Measurements from ENCODE around the gene EML3. TPM values are rescaled to one million over a fixed set of nuclear protein-coding genes. Genes with fewer than 3 reads are reported as not detected.
"Not testable (repeated sequence)": the region's sequence is repeated elsewhere in the genome, so short reads cannot be mapped to it uniquely, and the experiment has no call there.

EML3 gene
- total RNA-seq, 1 experiment from 2014 or later = 51.4 TPM

DNA sequence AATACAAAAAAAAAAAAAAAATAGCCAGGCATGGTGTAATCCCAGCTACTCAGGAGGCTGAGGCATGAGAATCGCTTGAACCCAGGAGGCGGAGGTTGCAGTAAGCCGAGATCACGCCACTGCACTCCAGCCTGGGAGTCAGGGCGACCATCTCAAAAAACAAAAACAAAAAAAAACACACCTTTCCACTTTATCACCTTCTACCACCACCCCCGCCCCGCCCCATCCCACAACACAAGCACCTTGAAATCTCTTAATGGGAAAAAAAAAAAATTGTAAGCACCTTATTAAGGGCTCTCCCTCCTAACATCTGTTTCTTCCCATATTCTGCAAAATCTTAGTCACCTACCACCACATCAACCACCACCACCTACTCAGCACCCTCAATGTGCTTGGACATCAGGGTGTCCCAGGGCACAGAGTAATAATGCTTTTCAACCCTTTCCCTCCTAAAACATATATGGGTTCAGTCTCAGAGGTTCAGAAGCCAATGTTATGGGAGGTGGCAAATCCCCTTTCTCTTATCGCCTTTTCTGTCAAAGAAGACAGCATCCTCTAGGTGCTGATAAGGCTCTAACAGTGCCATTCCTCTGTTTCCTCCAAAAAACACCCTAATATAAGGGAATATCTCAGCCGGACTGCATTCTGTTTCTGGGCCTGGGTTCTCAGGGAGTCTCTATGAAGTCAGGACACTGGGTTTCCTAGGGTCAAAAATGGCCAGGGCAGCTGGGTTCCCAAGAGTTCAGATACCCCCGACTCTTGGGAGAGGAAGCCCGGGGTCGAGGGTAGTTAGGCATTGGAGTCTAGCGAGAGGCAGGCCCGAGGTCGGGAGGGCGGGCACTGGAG, 39.8 kb upstream of the EML3 start:
- CTCF ChIA-PET = interaction anchor here (0.7 to 1.0 kb wide), 3 partner anchors 12 to 439 kb away, joined by 3 to 6 read pairs (median 3); partner anchors contain the start of genes C11orf98 and CSKMT
- no peak for DNase-seq
- BruUV-seq (replicated peaks) = TSS peak; percentile 73
- Mint-ChIP-seq H3K36me3 (ENCODE audit: insufficient read depth, unreplicated experiment) (peaks cover 29% of the 10 kb centered on the region), H3K27ac (ENCODE audit: unreplicated experiment) (peak overlapping the region; percentile 75), H3K9me3 (ENCODE audit: low read depth, unreplicated experiment) (no peaks in the 10 kb centered on the region), H3K4me1 (ENCODE audit: low read depth, unreplicated experiment) (peaks cover 16% of the 10 kb centered on the region), H3K27me3 (ENCODE audit: unreplicated experiment) (no peaks in the 10 kb centered on the region), H3K4me3 (ENCODE audit: low read depth, unreplicated experiment) (peak overlapping the region; percentile 93)
- TF ChIP-seq, protein P1, sequence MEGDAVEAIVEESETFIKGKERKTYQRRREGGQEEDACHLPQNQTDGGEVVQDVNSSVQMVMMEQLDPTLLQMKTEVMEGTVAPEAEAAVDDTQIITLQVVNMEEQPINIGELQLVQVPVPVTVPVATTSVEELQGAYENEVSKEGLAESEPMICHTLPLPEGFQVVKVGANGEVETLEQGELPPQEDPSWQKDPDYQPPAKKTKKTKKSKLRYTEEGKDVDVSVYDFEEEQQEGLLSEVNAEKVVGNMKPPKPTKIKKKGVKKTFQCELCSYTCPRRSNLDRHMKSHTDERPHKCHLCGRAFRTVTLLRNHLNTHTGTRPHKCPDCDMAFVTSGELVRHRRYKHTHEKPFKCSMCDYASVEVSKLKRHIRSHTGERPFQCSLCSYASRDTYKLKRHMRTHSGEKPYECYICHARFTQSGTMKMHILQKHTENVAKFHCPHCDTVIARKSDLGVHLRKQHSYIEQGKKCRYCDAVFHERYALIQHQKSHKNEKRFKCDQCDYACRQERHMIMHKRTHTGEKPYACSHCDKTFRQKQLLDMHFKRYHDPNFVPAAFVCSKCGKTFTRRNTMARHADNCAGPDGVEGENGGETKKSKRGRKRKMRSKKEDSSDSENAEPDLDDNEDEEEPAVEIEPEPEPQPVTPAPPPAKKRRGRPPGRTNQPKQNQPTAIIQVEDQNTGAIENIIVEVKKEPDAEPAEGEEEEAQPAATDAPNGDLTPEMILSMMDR (IDR thresholded peaks at IDR 0.05; ENCODE audit: unreplicated experiment) = no peak
- intact Hi-C loops (cut with micrococcal nuclease; ENCODE audit: unreplicated experiment) = no loop called here

DNA sequence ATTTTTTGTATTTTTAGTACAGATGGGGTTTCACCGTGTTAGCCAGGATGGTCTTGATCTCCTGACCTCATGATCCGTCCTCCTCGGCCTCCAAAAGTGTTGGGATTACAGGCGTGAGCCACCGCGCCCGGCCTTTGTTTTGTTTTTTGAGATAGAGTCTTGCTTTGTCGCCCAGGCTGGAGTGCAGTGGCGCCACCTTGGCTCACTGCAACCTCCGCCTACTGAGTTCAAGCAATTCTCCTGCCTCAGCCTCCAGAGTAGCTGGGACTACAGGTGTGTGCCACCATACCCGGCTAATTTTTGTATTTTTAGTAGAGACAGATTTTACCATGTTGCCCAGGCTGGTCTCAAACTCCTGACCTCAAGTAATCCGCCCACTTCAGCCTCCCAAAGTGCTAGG, 37.7 kb upstream of the EML3 start:
- peaks cover 16% of the 10 kb centered on the region for H3K4me1 Mint-ChIP-seq (ENCODE audit: low read depth, unreplicated experiment)
- H3K36me3 Mint-ChIP-seq (ENCODE audit: insufficient read depth, unreplicated experiment) = peaks cover 48% of the 10 kb centered on the region
- intact Hi-C loops (cut with micrococcal nuclease; ENCODE audit: unreplicated experiment); DNase-seq; H3K27ac Mint-ChIP-seq (ENCODE audit: unreplicated experiment); H3K4me3 Mint-ChIP-seq (ENCODE audit: low read depth, unreplicated experiment); BruUV-seq (replicated peaks); CTCF ChIA-PET; H3K27me3 Mint-ChIP-seq (ENCODE audit: unreplicated experiment); H3K9me3 Mint-ChIP-seq (ENCODE audit: low read depth, unreplicated experiment): not testable (repeated sequence)

- no TSS peak for BruUV-seq (replicated peaks)
- Mint-ChIP-seq H3K27ac (ENCODE audit: unreplicated experiment) (no peak overlapping the region), H3K4me1 (ENCODE audit: low read depth, unreplicated experiment) (peaks cover 16% of the 10 kb centered on the region), H3K9me3 (ENCODE audit: low read depth, unreplicated experiment) (no peaks in the 10 kb centered on the region), H3K36me3 (ENCODE audit: insufficient read depth, unreplicated experiment) (peaks cover 54% of the 10 kb centered on the region), H3K27me3 (ENCODE audit: unreplicated experiment) (no peaks in the 10 kb centered on the region), H3K4me3 (ENCODE audit: low read depth, unreplicated experiment) (no peak overlapping the region)
- CTCF ChIA-PET = interaction anchor here (0.6 kb wide), 1 partner anchor 71 kb away, joined by 3 read pairs; no protein-coding TSS in a partner anchor
- TF ChIP-seq, protein P1 (IDR thresholded peaks at IDR 0.05; ENCODE audit: unreplicated experiment) = no peak
- no peak for DNase-seq
- intact Hi-C loops (cut with micrococcal nuclease; ENCODE audit: unreplicated experiment) = no loop called here
These were observed 36.9 kb upstream of the EML3 start for GRCh38 chr11:62649486-62649885.

DNA sequence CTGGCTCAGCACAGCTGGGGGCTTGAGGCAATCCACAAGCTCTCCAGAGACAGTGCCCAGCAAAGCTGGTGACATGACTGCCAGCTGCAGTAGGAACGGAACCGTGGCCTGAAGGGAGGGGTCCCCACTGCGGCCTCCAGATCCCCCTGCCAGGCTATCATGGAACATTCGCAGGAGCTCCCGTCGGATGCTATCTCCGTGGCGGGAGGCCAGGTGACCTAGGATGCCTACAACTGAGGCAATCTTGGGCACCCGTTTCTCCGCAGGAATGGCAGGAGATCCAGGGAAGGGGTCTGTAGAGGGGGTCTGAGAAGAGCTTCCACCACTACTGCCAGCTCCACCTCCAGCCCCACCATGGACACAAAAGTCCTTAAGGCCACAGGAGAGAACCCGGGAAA, 36.4 kb upstream of the EML3 start:
- H3K27ac Mint-ChIP-seq (ENCODE audit: unreplicated experiment) = no peak overlapping the region
- BruUV-seq (replicated peaks) = no TSS peak
- peaks cover 16% of the 10 kb centered on the region for H3K4me1 Mint-ChIP-seq (ENCODE audit: low read depth, unreplicated experiment)
- no peaks in the 10 kb centered on the region for H3K9me3 Mint-ChIP-seq (ENCODE audit: low read depth, unreplicated experiment)
- no peak overlapping the region for H3K4me3 Mint-ChIP-seq (ENCODE audit: low read depth, unreplicated experiment)
- TF ChIP-seq, protein P1 (IDR thresholded peaks at IDR 0.05; ENCODE audit: unreplicated experiment) = no peak
- H3K27me3 Mint-ChIP-seq (ENCODE audit: unreplicated experiment) = no peaks in the 10 kb centered on the region
- intact Hi-C loops (cut with micrococcal nuclease; ENCODE audit: unreplicated experiment) = no loop called here
- CTCF ChIA-PET = interaction anchor here (0.6 kb wide), 1 partner anchor 71 kb away, joined by 3 read pairs; no protein-coding TSS in a partner anchor
- peaks cover 59% of the 10 kb centered on the region for H3K36me3 Mint-ChIP-seq (ENCODE audit: insufficient read depth, unreplicated experiment)
- no peak for DNase-seq

All from Calu3 (cell line).